BE2C (cell line): ENCODE data around the gene LRIG1.

ENCODE experiments used
- DNase-seq: peaks from one replicate; pipeline ENCODE4 v3.0.0-alpha.2; 2020
- H3K27me3 ChIP-seq: fragments of 250-450 bp; sonication (Bioruptor Pico); 2 replicates; pipeline ENCODE4 v1.5.1; 2020; ENCODE audit warnings: mild to moderate bottlenecking
- H3K36me3 ChIP-seq: fragments of 250-450 bp; sonication (Bioruptor Pico); 2 replicates; pipeline ENCODE4 v1.5.1; 2020; ENCODE audit warnings: mild to moderate bottlenecking
- H3K4me1 ChIP-seq: fragments of 250-450 bp; sonication (Bioruptor Pico); 2 replicates; pipeline ENCODE4 v1.5.1; 2020
- H3K4me3 ChIP-seq: 2 replicates; pipeline ENCODE4 v1.5.1; 2011; ENCODE audit warnings: low read depth, low read length
- H3K9me3 ChIP-seq: fragments of 250-450 bp; sonication (Bioruptor Pico); 2 replicates; pipeline ENCODE4 v1.5.1; 2020
- CTCF ChIP-seq: IDR thresholded peaks from 2 replicates; pipeline ENCODE4 v1.5.1; 2012; ENCODE audit warnings: mild to moderate bottlenecking, low read depth, low read length

Gene LRIG1

GRCh38 chr3:66538390-66538789, 37.6 kb upstream of the LRIG1 start:
- H3K36me3 ChIP-seq = no peaks in the 10 kb centered on the region
- TF ChIP-seq CTCF = no peak
- H3K4me1 ChIP-seq = no peaks in the 10 kb centered on the region
- no peaks in the 10 kb centered on the region; the same call in 1 of the 2 replicates for H3K27me3 ChIP-seq
- H3K4me3 ChIP-seq = no peak overlapping the region
- DNase-seq = no peak
- H3K9me3 ChIP-seq = no peaks in the 10 kb centered on the region

GRCh38 chr3:66537735-66538134, 36.9 kb upstream of the LRIG1 start:
- H3K4me1 ChIP-seq = no peaks in the 10 kb centered on the region
- no peak for DNase-seq
- H3K36me3 ChIP-seq = no peaks in the 10 kb centered on the region
- no peak overlapping the region for H3K4me3 ChIP-seq
- no peaks in the 10 kb centered on the region for H3K9me3 ChIP-seq
- H3K27me3 ChIP-seq = no peaks in the 10 kb centered on the region; the same call in 1 of the 2 replicates
- no peak for TF ChIP-seq CTCF

DNA sequence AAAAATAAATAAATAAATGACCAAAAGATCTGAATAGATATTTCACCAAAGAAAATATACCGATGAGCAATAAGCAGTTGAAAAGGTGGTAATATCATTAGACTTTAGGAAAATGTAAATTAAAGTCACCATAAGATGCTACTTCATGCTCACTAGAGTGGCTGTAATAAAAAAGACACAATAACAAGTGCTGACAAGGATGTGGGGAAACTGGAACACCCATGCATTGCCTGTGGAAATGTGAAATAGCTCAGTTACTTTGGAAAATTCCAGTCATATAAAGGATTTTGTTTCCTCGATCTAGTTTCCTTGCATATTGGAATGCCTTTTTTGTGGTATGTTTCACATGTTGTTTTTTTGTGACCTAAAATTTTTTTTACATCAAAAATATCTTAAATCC, 36.0 kb upstream of the LRIG1 start:
- Histone ChIP-seq H3K36me3 (no peaks in the 10 kb centered on the region), H3K4me3 (no peak overlapping the region), H3K27me3 (no peaks in the 10 kb centered on the region; the same call in 1 of the 2 replicates), H3K9me3 (no peaks in the 10 kb centered on the region), H3K4me1 (no peaks in the 10 kb centered on the region)
- no peak for DNase-seq
- TF ChIP-seq CTCF = no peak

DNA sequence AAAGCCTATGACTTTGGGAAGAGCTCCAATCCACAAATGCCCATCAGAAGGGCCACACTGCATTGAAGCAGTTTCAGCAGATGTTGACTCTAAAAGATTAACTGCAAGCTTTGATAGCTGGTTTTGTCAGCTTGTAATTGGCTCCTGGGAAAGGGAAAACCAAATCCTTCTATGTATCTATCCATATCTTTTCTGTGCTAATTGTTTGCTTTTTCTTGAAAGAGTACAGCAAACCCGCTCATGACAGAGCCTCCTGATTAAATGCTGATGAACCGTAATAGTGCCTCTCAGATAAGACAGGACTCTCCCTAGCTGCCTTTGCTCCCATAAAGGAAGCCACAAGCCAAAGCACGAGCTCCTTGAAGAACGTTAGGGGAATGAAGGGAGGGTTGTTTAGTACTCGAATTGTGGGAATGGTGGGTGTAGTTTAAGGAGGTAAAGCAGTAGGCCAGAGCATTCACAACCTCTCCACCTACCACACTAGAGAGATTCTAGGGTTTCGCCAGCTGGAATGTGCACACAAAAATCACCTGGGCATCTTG, 33.6 kb upstream of the LRIG1 start:
- Histone ChIP-seq H3K4me3 (no peak overlapping the region), H3K4me1 (no peaks in the 10 kb centered on the region), H3K27me3 (no peaks in the 10 kb centered on the region), H3K9me3 (no peaks in the 10 kb centered on the region), H3K36me3 (no peaks in the 10 kb centered on the region)
- TF ChIP-seq CTCF = no peak
- no peak for DNase-seq

- DNase-seq = no peak
- Histone ChIP-seq H3K9me3 (no peaks in the 10 kb centered on the region), H3K4me1 (no peaks in the 10 kb centered on the region), H3K4me3 (no peak overlapping the region), H3K36me3 (no peaks in the 10 kb centered on the region), H3K27me3 (no peaks in the 10 kb centered on the region)
- TF ChIP-seq CTCF = no peak
Measured at GRCh38 chr3:66532613-66533012, 31.8 kb upstream of the LRIG1 start.

- DNase-seq = no peak
- Histone ChIP-seq H3K36me3 (no peaks in the 10 kb centered on the region), H3K27me3 (no peaks in the 10 kb centered on the region), H3K4me3 (no peak overlapping the region), H3K9me3 (no peaks in the 10 kb centered on the region), H3K4me1 (no peaks in the 10 kb centered on the region)
- no peak for TF ChIP-seq CTCF
Measured at GRCh38 chr3:66532160-66532587, 31.4 kb upstream of the LRIG1 start.
